ENCODE data around the gene BNIPL.

BNIPL gene

DNA sequence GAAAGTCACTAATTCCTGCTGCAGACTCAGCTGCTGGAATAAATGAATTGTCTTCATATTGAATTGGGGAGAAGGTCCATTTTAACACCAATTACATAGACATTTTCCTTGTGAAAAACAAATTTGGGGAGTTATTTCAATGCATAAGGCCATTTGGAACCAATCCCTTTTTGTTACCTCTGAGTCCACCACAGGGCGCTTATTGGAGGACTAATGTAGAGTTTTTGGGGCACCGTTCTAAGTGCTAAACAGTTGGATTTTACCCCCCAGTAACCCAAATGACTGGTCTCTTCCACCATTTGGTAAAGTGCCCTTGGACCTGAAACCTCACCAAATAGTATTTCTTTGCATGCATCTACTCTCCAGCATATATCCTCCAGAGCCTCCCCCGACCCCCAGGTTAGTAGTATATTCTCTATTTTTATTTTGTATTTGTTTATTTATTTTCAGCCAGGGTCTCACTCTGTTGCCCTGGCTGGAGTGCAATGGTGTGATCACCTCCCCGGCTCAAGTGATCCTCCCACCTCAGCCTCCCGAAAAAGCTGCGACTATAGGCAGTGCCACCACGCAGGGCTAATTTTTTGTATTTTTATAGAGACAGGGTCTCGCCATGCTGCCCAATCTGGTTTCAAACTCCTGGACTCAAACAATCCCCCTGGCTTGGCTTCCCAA lies 26.6 kb upstream of the BNIPL start:
- ATAC-seq: no peak

DNA sequence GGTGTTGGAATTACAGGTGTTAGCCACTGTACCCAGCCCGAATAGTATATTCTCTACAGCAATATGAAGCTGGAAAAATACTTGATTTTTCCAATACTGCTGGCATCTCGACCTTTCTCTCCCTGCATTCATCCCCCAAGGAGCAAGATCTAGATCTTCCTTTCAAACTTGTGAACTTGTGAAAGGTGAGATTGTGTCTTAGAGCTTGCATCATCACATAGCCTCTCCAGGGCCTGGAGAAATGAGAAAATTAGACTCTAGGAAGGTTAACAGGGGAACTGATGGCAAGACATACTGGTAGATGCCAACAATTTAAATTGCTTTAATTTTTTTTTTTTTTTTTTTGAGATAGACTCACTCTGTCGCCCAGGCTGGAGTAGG lies 26.1 kb upstream of the BNIPL start:
- no peak for ATAC-seq

DNA sequence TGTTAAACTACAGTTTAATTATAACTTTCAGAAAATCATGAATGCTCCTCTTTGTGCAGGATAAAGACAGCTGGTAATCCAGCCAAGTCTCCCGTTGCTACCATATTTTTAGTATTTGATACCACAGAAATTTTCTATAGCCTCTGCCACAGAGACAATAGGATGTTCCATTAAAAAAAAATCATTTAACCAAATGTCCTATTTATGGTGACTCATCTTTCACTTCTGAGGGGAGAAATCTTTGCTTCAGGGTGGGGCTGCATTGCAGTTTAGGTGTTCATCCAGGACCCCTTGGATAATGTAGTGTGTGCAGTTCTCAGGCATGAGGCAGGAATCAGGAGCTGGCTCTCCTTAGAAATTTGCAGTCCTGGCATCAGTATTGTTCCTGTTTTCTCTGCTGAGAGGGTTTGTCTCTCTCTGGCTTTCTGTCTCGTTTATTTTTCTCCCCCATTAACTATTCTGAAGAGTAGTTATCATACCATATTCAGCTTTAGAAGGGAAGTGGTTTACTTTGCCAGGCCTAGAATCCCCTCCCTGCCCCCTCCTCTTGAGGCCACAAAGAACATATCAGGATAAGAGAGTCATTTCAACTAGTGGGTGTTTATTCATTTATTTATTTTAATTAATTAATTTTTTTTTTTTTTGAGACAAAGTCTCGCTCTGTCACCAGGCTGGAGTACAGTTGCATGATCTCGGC lies 25.1 kb upstream of the BNIPL start:
- no peak for ATAC-seq

DNA sequence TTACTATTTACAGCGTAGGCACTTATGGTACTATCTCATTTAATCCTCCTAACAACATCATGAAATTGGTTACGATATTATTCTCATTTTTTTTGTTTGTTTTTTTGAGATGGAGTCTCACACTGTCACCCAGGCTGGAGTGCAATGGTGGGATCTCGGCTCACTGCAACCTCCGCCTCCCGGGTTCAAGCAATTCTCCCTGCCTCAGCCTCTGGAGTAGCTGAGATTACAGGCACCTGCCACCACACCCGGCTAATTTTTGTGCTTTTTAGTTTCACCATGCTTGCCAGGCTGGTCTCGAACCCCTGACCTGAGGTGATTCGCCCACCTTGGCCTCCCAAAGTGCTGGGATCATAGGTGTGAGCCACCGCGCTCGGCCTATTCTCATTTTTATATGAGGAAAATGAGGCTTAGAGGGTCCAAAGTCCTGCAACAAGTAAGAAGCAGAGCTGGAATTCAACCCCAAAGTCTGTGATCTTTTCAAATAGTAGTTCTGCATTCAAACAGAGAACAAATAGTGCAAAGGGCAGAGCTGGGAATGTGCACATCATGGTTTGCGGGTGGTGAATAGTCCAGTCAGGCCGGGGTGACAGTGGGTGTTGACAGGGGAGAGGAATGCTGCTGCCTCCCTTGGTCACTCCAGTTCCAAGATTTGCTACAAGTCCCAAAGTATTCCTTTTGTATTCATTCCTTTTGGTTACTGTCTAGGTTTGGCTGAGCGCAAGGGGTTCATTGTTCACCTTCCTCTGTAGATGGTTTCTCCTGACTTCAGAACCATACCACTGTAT lies 23.5 kb upstream of the BNIPL start:
- no peak for ATAC-seq

DNA sequence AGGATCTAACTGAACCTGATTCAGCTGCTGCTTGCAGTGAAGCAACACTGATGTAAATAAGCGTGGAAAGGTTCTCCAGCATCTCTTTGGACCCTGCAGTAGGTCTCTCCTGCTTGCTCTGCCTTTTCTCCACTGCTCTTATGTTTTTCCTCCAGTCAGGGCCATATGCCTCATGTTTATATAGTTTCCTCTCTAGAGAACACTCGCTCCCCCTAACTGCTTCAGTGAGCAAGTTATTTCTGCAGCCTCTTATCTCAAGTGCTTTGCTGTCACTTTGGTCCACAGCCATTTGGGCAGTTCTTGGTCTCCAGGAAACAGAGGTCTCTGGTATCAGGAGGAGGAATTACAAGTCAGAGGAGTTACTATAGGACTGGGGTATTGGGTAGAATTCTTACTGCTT lies 22.9 kb upstream of the BNIPL start:
- no peak for ATAC-seq

DNA sequence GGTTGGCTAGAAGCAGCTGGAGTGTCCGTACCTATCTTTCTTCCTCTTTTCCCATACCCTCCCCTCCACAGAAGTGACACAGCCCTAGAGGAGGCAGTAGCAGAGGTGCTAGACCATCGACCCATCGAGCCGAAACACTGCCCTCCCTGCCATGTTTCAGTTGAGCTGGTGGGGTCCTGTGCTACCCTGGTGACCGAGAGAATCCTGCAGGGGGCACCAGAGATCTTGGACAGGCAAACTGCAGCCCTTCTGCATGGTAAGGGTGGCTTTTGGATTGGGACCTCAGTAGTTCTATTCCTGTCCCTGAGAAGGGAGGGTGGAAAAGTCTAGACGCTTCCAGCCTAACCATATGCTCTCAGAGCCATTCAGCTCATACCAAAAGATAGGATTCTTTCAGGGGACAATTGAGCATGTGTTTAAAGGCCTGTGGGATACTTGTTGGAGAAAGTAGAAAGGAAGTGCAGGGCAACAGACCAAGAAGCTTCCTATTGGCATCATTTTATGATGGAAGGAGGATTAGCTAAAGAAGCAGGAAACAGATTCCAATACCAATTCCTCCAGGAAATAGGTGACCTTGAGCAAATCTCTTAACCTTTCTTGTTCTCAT lies 11.7 kb upstream of the BNIPL start:
- ATAC-seq: peak; percentile 95 to 98

DNA sequence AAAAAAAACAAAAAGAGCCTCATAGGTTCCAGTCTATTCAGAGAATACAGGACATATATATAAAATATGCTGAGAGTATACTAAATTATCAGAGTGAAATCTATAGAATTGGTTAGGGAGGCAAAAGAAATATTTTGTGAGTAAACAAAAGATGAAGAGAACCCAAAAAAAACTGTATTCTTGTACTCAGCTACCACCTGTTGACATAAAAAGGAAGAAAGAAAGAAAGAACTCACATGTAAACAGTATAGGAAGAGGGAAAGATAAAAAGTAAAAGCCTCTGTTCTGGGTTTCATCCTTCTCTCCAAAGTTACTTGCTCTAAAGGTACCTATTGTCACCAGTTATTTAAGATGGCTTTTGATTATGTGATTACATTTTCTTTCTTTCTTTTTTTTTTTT lies 9.9 kb upstream of the BNIPL start:
- no peak for ATAC-seq

DNA sequence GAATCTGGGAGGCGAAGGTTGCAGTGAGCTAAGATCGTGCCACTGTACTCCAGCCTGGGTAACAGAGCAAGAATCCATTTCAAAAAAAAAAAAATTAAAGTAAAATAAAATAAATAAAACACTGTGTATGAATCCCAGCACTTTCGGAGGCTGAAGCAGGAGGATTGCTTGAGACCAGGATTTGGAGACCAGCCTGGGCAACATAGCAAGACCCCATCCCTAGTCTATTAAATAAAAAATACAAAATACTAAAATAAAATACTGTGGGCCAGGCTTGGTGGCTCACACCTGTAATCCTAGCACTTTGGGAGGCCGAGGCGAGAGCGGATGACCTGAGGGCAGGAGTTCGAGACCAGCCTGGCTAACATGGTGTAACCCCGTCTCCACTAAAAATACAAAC lies 4.2 kb upstream of the BNIPL start:
- no peak for ATAC-seq

DNA sequence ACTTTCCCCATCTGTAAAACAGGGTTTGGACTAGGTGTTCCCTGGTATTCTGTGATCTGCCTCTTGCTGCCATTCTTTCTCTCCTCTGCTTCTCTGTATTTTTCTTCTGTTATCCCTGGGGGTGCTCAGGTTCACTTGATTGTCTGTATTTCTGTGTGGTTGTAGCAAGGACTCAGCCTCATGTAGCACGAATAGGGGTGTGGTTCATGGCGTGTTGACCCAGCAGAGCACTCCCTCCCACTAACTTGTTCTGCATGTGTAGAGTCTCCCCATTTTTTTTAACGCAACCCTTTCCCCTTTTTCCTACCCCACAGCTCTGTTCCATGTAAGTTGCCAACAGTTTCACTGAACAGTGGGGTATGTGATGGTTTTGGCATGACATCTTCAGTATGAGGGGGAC lies 1.2 kb upstream of the BNIPL start:
- no peak for ATAC-seq

DNA sequence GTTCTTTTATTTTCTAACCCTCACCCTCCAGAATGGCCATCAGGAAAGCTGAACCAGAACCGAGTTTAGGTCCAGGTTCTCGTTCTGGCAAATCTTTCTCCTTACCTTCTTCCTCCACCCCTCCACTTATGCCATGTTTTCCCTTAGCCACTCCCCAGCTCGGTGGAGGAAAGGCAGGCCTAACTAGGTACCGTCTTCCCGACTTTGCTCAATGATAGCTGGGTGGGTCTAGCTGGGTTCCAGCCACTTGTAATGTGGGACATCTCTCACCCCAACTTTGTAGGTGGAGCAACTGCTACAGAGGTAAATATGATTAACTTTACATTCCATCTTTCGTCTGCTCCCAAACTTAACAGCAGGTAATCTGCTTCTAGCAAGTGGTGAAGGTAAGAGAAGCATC lies 646 bp downstream of the BNIPL start:
- ATAC-seq: no peak

DNA sequence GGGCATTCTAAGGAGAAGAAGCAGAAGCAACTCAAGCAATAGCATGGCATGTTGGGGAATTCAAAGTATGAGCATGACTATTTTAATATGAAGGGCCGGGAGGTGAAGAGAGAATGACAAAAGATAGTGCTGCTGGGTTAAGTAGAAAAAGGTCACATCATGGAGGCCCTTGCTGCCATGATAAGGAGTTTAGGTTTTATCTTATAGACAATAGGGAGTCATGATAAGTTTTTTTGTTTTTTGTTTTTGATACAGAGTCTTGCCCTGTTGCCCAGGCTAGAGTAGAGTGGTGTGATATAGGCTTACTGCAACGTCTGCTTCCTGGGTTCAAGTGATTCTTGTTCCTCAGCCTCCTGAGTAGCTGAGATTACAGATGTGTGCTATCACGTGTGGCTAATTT lies 3.1 kb downstream of the BNIPL start:
- ATAC-seq: no peak

DNA sequence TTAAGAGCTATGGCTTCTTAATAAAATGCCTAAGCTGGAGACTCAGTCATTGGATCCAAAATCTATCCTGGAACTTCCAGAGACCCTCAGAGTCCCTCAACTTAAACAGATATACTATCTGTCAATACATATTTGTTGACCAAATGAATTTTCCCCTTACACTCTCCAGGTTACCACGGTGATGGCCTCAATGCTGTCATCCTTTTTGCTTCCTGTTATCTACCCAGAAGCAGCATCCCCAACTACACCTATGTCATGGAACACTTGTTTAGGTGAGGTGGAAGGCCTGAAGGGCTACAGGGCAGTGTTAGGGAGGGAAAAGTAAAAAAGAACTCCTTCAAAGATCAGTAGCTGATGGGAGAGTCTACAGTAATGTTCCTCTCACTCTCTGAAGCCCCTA lies 6.8 kb downstream of the BNIPL start:
- ATAC-seq: no peak

DNA sequence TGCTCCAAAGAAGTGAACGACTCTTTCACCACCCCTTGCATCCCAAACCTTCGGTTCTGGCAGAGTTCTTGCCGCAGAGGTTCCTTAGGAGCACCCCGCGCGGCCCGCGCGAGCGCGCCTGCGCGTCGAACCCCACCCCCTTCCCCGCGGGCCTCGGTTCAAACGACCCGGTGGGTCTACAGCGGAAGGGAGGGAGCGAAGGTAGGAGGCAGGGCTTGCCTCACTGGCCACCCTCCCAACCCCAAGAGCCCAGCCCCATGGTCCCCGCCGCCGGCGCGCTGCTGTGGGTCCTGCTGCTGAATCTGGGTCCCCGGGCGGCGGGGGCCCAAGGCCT lies 11.2 kb downstream of the BNIPL start, which contains the start of gene C1orf56:
TSS of gene C1orf56 (plus strand) at position 161 of the 334 bp plus-strand sequence. CDS start at position 258, 97 bp downstream.
- peak; percentile 74 to 75 for ATAC-seq

DNA sequence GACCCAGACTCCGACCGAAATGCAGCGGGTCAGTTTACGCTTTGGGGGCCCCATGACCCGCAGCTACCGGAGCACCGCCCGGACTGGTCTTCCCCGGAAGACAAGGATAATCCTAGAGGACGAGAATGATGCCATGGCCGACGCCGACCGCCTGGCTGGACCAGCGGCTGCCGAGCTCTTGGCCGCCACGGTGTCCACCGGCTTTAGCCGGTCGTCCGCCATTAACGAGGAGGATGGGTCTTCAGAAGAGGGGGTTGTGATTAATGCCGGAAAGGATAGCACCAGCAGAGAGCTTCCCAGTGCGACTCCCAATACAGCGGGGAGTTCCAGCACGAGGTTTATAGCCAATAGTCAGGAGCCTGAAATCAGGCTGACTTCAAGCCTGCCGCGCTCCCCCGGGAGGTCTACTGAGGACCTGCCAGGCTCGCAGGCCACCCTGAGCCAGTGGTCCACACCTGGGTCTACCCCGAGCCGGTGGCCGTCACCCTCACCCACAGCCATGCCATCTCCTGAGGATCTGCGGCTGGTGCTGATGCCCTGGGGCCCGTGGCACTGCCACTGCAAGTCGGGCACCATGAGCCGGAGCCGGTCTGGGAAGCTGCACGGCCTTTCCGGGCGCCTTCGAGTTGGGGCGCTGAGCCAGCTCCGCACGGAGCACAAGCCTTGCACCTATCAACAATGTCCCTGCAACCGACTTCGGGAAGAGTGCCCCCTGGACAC lies 11.7 kb downstream of the BNIPL start:
- peak; percentile 67 to 71 for ATAC-seq

DNA sequence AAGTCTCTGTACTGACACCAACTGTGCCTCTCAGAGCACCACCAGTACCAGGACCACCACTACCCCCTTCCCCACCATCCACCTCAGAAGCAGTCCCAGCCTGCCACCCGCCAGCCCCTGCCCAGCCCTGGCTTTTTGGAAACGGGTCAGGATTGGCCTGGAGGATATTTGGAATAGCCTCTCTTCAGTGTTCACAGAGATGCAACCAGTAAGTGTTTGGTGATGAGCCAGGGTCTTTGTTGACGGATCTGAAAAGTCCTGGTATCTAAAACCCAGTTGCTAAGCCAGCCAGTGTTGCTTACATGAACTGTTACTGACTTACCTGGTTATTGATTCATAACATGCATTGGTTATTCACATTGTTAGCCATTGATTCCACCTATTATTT lies 12.3 kb downstream of the BNIPL start:
- ATAC-seq: no peak

DNA sequence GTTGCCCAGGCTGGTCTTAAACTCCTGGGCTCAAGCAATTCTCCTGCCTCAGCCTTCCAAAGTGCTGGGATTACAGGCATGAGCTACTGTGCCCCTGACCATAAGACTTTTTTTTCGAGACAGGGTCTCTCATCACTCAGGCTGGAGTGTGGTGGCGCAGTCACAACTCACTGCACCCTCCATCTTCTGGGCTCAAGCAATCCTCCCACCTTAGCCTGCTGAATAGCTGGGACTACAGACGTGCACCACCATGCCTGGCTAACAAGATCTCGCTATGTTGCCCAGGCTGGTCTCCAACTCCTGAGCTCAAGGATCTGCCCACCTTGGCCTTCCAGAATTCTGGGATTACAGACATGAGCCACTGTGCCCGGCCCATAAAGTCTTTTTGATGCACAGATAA lies 13.1 kb downstream of the BNIPL start:
- ATAC-seq: no peak

DNA sequence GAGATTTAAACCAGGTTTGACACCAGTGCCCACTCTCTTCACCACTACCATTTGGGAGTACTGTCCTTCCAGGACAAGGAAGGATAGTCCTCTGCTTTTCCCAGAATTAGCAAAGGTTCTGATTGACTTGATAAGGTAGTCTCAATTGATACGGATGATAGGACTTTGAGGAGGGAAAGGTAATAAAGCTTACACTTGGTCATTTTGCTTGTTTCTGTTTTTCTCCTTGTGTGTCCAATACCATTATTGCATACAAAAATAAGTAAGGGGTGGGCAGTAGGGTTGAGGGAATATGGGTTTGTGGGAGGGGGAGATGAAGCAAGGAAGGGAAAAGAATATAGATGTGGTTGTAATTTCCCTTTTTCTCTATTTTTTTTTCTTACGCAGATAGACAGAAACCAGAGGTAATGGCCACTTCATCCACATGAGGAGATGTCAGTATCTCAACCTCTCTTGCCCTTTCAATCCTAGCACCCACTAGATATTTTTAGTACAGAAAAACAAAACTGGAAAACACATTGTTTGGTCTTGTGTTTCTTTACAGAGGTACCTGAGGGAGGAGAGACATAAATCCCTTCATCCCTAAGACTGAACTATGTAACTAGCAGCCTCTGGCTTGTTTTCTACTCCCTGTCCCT lies 13.8 kb downstream of the BNIPL start:
- ATAC-seq: no peak

DNA sequence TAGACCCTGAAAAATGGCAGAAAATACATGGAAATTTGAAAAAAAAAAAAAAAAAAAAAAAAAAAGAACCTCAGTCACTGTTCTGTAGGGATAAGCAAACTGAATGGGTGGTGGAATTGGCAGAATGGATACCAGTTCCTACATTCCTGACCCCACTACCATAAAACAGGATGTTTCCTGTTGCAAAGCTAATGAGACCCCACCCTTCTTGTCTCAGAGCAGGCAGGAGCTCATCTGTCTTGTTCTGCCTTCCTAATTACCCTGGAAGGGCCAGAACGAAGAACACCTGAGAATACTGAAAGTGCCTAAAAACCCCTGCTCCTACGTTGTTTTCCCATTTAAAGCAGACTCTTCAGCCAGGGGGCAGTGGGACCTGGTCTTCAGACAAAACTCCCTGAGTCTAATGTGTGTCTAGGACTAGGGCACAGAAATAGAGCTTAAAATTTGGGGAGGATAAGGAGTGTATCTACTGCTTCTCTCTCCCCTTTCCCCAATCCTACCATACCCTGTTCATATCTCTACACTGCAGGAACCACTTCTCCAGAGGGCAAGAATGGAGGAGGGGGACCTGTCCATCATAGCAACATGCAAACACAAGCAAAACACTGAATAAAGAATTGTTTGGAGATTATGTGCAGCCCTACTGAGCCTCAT lies 15.1 kb downstream of the BNIPL start:
- no peak for ATAC-seq

DNA sequence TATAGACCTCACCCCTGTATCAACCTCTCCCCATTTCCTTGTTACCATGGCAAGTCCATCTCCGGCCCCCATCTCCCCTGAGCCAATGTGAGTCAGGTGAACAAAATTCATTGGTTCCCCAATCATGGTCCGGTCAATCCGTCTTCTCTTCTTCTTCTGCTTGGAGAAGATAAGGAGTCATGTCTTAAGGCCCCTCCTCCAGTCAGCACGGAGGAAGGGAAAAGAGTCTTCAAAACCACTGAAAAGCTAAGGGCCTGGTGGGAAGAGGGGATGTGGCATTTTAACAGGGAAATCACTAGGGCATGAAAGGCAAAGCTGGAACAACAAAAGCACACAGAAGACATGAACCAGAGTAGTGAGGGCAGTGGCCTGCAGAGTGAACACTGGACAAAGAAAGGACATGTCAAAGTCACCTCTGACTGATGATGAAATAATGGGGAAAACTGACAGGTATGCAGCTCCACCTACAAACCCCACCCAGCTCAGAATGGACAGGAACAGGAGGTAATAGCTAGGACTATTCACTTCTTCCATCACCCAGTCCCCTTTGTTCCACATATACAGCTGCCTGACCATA lies 18.7 kb downstream of the BNIPL start:
- ATAC-seq: no peak

DNA sequence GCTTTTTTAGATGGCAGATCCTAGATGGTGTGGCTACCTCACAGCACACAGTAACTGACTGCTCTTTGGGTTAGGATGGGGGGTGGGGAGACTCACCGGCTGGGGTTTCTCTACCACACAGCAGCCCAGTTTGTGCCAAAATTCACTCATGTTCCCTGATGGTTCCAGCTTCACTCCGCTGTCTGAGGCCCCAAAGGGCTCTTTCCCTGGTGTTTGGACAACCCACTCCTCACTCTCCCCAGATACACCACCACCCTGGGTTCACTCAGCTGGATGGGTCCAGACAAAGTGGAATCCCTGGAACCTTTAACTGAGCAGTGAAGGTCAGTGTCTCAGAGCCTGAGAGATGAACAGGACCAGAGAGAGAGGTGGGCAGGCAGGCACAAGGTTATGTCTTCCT lies 19.2 kb downstream of the BNIPL start:
- no peak for ATAC-seq

DNA sequence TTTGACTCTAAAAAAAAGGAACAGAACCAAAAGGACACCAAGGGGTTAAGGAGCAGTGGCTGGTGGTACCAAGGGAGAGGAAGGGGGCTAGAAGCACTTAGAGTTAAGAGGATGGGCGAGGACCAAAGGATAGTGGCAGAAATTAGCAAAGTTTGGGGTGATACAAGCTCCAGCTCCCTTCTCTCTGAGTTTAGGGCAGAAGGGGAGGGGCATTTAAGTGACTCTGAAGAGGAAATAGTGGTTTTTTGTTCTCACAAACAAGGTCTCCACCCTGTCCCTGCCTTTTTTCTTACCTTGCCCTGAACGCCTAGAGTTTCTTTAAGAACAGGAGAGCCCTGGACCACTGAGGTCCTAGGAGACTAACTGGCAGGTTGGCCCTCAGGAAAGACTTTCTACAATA lies 19.8 kb downstream of the BNIPL start:
- no peak for ATAC-seq

DNA sequence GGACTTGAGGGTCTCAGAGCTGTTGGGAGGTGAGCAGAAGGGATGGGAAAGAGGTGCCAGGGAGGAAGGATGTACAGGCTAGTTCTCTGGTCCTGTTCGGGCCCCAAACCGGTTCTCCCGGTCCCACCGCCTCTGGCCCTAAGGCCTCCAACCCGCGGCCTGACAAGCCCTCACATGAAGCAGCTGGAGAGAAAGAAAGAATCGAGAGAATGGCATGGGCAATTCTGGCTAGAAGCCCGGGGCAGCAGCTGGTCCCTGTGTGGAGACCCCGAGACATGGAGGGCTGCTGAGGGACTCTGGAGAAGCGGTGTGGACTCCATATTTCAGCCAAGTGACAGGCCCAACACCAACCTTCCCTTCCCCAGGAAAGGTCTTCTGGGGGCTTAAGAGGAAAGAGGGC lies 22.3 kb downstream of the BNIPL start:
- no peak for ATAC-seq
